Stimulated activated CD4-positive, alpha-beta T cell treated with anti-CD3 and anti-CD28 coated beads, Interleukin-4, amount 100 ng/mL, for 48 hours (primary cell): ENCODE data around the gene UQCC2.

Source experiments
- DNase-seq, 2 donors: peaks; one replicate each; pipeline ENCODE4 v3.0.0-alpha.2; 2020; ENCODE audit warnings: low read depth in 2 of 2

The UQCC2 gene

DNA sequence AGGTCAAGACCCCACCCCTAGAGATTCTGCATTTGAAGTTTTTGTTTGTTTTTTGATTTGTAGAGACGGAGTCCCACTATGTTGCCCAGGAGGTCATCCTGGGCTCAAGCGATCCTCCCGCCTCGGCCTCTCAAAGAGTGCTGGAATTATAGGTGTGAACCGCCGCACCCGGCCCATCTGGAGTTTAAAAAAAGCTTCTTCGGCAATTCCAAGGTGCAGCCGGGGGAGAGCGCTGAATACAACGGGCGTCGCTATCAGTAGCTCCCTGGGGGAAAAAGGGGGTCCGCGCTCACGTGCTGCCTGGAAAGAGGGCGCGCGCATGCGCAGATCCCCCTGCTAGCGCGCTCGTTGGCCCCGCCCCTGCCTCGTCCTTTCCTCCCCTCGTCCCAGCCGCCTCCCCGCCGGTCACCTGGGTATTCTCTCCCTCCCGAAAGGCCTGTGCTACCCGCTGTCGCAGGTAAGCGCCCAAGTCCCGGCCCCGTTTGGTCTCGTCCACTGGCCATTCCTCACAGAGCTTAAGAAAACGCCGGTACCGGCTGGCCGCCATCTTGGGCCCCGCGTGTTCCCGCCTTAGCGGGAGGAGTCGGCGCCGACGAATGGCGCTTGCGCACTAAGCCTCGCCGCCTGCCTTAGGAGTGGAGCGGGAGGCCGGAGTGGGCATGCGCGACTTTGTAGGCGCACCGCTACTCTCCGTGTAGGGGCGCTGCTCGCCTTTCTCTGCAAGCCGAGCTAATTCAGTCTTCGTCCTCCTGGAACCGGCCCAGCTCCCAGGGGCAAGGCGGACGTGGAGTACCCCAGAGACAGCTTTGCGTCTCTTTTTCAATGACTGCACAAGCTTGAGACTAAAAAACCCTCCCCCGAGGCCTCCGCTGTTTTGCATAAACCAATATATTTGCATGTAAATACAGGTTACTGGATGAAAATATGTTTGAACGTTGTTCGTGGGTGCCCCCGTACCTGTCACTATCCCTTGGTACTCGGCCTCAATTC, at the start of gene UQCC2:
UQCC2 (minus strand) TSS at position 561 of the 990 bp plus-strand sequence; CDS start at position 547, 14 bp downstream.
- DNase-seq = peak; percentile 94 to 96

DNA sequence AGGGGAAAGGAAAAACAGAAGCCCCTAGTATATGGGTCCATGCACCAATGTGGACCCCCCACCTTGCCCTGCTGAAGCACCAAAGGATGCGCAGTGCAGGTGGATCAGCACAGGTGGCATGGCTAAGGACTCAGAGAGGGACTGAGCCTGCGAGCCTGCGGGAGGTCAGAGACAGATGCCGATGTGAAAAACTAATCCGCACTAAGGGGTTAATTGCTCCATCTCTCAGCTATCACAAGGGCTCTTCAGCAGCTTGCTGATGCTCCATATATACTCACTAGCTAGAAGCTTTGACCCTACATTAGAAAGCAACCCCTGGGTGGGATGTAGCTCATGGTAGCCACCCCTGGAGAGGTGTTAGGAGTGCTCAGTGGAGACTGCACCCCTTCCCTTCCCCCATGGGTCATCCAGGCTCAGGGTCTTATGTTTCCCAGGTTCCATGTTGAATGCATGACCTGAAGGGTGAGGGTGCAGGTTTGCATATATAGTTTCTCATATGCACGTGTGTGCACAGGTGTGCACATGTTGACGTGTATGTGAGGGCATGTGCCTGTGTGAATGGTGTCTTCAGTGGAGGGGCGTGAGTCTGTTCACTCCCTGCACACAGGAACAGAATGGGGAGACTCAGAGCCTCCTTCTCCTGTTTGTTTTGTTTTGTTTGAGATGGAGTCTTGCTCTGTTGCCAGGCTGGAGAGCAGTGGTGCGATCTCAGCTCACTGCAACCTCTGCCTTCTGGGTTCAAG, 48.6 kb upstream of the UQCC2 start:
- no peak for DNase-seq

DNA sequence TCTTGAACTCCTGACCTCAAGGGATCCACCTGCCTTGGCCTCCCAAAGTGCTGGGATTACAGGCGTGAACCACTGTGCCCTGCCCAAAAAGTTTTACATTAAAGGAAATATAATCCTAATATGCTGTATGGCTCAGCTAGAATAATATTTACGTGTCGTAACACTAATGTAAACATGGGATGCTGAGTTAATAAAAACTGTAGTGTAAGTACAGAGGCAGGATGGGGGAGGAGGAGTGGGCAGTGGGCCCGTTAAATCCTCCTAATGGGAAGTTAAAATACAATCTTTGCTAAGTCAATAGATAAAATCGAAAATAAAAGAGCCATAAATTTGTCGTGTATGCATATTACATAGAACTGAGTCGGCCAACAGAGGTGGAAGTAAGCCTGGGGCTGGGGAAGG, 47.3 kb upstream of the UQCC2 start:
- no peak for DNase-seq

DNA sequence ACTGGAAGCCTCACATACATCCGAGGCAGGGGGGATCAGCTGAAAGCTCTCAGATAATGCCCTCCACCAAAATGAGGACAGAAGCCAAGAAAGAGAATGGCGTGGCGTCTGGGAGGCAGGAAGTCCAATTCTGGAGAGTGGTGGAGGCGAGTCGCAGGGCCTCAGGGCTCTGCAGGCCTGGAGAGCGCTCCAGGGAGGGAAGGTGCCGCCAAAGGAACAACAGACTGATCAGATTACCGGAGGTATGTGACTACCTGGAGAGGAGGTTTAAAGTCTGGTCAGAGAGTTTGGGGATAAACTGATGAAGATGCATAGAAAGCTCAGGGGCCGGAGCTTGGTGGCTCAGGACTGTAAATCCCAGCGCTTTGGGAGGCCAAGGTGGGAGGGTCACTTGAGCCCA, 46.4 kb upstream of the UQCC2 start:
- DNase-seq = no peak

DNA sequence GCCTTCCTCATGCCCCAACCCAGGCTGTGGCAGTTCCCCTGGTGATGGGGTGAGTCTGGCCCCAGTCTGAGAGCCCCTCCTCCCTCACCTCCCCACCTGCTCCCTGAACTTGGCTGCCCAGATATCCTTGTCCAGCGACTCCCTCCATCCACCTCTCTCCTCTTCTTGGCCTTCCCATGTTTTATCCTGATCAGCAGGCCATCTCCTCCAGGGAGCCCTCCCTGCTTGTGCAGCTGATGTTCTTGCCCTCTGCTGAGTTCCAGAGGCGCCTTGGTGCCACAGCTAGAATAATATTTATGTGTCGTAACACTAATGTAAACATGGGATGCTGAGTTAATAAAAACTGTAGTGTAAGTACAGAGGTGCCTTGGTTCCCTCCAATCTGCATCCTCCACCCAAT, 45.6 kb upstream of the UQCC2 start:
- DNase-seq = no peak

DNA sequence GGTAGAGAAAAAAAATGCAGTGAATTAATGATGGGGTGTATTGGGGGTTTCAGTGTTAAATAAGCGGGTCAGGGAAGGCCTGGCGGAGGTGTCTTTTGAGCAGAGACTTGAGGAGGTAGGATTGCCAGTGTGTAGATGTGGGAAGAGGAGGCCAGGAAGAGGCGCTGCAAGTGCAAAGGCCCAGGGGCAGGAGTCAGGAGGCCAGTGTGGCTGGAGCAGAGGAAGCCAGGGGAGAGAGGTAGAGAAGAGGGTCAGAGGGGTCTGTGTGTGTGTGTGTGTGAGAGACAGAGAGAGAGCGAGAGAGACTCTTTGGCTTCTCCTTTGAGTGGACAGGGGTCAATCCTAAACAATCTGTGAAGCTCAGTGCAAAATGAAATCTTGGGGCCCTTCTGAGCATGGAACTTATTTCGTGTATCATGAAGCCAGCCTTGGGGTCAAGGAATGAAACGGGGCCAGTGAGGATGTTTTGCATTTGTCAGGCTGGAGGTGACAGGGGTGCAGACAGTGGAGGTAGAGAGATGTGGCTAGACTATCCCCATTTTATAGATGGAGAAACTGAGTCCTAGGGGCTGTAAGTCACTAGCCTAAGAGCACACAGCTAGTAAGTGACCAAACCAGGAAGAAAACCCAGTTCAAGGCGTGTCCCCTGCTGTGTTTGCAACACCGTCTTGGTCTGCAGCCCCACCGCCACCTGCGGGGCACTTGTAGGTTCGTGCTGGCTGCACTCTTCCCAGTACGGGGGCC, 44.9 kb upstream of the UQCC2 start:
- DNase-seq = no peak

DNA sequence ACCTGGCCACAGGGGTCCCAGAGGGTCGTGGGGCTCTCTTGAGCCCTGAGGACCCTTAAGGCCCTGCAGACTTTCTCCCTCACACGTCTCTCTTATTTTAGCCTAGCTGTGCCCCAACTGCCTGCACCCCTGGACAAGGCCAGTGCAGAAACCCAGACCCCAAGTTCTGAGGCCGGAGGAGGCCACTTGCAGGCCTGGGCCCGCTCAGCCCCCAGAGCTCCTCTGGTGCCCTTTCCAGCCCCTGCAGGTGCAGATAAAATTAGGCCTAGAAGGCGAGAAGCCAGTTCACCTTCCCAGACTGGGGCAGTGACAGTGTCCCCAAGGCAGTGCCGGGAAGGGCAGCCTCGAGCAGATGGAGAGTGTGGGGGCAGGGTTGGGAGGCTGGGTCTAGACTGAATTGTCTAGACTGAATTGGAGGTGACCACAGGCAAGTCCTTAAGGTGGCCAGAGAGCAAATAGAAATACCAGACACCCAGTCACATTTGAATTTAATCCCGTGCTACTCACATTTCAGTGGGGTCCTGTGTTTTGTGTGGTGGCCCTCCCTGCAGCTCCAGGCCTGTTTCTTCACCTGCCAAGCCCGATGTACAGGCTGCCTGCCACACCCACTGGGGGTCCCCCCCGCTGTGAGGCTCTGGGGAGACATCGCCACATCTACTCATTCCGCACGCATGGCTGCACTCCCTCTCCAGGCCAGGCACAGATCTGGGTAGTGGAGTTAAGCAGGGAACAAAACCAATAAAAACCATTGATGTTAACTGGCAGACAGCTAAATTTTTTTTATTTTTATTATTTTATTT, 43.8 kb upstream of the UQCC2 start:
- no peak for DNase-seq

DNA sequence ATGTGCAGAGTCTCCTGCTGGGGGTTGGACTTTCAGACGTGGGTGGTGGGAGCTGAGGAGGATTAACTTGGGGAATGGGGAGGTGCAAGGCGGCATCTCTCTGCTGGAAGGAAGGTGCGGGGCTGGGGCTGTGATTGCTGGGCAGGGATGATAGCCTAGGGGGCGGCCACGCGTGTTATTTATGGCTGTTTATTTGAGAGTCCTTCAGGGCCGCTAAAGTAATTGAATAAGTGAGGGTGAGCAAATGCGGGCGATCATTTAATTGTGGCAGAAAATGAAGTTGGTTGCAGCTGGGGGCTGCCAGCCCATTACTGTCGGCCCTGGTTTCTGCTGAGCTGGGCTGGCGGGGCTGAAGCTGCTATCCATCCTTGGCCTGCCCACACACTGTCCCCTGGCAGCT, 42.7 kb upstream of the UQCC2 start:
- DNase-seq = no peak

DNA sequence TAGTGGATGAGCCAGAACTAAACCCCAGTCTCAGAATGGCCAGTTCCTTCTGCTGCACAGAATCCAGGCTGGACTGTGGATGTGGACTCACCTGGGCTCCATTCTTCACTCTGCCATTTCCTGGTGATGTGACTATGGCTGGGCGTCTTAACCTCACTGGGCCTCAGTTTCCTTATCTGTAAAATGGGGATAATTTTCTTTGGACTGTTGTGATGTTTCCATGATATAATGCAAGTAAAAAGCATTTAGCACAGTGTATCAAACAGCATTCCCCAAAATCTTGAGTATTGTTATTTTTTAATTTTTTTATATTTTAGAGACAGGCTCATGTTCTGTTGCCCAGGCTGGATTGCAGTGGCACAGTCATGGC, 41.1 kb upstream of the UQCC2 start:
- DNase-seq = no peak

DNA sequence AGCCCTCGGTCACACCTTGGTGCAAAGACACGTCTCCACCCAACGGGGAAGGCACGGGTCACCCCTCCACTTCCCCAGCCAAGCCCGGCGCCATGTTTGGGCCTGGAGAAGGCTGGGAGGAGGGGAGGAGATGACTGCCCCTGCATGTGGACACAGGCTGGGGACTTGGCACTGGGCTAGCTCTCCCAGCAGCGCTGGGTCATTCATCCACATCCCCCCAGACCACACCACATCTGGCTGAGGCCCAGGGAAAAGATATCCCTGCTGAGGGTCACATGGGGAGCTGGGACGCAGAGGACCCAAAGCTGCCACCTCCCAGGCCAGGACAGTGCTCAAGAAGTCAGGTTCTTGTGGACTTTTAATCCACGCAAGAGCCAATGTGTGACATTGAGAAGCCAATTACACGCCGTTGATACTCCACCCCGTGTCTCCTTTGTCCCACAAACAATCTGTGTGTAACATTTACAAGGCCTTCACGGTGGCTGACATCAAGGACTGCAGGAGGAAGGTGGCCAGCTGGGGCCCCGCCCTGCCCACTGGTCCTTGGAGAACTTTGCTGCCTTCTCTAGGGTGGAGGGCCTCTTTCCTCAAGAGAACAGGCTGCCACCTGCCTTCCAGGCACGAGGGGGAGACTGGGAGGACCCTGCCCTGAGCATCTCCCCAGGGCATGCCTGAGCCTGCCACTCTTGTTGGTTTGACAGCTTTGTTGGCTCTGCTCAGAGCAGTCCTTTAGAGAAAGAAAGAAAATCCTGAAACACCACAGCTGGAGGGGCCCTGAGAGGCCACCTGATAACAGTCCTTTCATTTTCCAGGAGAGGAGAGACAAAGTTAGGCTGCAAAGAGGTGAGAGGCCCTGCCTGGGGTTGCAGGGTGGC, 40.5 kb upstream of the UQCC2 start:
- no peak for DNase-seq

DNA sequence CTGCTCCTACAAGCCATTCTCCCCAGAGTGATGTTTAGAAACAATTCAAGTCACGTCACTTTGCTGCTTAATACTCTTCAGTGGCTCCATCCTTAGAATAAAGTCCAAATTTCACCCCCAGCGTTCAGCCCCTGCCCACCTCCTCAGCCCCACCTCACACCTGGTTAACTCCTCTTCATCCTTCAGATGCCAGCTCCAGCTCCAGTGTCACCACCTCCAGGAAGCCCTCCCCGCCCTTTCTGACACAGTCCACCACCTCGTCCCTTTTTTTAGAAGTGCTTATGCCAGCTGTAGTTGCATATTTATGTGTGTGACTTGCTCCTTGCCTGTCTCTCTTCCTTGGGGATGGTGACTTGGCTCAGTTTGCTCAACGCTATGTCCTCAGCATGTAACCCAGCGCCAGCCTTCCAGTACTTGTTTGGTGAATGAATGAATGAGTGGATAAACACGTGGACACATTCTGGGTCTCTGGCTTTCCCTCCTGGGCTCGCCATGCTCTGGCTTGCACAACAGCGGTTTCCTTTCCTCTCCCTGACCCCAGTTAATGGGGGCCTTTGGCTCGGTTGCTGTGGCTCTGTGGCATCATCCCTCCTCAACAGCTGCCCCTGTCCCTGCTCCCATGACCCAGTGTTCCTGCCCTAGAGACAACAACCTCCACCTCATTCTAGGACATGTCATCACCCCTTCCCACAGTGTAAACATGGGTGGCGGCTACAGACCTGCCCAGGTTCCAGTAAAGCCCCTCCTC, 38.9 kb upstream of the UQCC2 start:
- no peak for DNase-seq

DNA sequence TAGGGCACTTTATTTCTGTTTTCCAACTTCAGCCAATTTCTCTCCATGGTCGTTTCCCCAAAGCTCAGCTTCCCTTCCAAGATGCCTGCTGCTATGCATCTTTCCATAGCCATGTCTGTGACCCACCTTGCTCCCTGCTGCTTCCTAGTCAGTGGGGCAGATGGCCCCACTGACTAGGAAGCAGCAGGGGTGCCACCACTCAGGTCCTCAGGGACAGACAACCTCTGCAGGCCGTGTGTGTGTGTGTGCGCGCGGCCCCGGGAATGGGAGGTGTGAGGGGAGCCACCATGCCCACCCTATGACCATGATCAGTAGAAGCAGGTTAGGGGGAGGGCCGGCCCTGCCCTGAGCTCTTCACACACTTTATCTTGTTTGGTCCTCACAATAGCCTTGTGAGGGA, 37.9 kb upstream of the UQCC2 start:
- no peak for DNase-seq

DNA sequence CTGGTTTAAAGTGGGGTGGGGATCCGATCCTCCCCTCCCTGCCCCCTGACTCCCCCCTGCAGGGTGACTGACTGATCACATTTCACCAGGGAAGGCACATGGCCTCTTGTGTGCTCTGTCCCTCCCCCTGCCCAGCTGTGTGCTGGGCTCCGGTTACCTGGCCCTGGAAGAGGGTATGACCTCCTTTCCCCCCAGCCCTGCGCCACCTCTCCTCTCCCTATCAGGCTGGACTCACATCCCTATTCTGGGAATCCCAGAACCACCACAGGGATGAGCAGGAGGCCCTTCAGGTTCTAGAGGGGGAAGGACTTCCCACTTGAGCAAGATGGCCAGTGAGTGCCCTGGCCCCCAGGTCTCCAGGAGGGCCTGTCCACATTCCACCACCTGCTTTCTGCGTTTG, 37.3 kb upstream of the UQCC2 start:
- no peak for DNase-seq

DNA sequence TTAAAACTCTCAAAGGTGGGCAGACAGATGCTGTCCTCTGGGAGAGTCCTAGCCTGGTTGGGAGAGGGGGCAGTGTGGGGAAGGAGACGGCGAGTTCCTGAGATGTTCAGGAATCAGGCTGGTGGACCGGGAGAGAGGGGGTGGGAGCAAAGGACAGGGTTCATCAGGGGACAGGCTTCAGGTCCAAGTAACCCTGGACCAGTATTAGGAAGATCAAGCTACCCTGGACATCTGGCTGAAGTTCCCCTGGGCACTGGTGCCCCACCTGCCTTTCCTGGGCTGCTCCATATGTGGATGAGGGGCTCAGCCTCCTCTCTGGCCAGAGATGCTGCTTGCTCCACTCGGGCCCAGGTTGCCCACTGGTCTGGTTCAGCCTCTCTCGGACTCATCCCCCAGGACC, 36.3 kb upstream of the UQCC2 start:
- no peak for DNase-seq

DNA sequence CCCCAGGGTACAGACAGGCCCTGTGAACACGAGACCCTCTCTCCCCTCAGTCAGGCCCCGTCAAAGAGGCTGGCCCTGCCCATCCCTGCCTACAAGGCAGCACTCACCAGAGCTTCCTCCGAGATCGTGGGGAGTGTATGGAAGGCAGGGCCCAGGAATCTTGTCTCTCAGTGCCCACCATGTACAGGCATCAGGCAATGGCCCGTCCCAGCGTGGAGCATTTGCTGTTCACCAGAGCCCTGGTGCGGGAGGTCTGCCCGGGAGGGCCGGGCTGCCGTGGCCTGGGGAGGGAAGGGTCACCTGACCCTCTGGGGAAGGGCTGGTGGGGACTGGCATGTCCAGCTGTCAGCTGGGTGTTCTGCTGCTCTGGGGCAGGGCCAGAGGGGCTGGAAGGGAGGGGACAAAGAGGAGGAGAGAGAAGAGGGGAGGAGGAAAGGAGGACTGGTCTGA, 35.2 kb upstream of the UQCC2 start, which contains the start of gene IP6K3:
IP6K3 (minus strand) TSS at position 255 of the 450 bp plus-strand sequence. CDS start 11,429 bp downstream, outside the sequence.
- DNase-seq = no peak

DNA sequence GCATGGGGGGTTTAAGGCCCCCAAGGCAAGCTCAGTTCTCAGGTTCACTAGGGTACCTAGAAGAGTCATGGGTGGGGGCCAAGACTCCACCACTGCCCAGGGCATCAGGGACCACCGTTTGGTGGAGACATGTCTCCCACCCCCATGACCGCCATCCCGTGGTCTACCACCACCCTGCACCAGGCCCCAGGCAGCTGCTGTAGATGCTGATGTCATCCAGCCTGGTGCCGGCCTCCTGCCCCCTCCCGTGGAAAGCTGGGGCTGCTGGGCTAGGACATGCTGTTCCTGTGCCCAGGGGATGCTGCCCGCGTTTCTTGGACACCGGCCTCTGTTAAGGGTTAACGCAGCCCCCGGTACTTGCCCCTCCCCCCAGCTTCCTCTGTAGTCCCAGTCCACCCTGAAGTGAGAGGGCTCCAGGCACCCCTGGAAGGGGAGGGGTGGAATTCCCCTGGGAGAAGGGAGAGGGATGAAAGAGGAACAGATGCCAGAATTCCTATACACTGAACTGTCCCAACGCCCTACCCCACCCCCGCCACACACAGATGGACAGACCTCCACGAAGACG, 34.6 kb upstream of the UQCC2 start:
- DNase-seq = no peak

DNA sequence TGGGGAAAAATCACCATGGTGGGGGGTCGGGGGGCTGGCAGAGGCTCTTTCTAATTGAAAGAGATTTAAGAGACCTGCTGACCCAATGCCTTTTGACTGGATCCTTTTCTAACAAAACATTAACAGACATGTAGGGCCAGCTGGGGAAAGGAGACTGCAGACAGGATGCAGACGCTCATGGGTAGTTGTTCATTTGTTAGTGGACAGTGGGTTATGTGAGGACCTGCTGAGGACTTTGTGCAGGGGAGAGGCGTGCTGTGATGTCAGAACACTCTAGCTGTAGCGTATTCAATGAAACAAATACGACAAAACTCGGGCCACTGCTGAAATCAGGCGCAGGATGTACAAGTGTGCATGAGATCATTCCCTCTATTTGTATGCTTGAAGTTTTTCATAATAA, 34.0 kb upstream of the UQCC2 start:
- no peak for DNase-seq

DNA sequence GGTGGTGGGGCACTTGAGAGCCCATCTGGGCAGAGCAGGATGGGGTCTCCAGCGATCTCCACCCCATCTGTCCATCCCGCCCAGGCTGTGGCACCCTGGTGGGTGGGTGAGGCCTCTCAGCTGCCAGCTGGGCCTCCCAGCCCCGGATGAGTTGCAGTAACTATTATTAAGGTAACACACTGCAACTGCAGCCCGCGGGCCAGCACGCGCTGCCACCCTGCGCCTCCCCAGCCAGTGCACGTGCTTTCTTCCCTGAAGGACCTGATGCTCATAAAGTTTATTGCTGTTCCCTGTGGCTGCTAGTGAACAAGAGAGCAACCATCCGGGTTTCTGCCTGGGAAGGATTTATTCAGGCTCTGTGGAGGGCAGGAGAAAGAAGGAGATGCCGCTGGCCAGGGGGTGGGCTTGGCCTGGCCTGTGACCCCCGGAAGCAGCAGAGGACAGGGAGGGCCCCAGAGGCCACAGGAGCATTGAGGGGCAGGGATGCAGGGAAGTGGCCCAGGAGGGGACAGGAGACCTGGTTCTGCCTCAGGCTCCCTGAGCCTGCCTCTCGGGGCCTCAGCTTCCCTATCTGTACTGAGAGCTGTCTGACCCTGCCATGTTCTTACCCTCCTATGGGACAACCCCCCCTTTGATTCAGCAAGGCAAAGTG, 33.5 kb upstream of the UQCC2 start:
- no peak for DNase-seq
